Dedifferentiated amniotic fluid mesenchymal stem cell (primary cell): ENCODE measurements around the gene ANKRD28.

Experiments
- DNase-seq: peaks from one replicate; pipeline ENCODE4 v3.0.0-alpha.2; 2016; ENCODE audit errors: extremely low spot score

The ANKRD28 gene

DNA sequence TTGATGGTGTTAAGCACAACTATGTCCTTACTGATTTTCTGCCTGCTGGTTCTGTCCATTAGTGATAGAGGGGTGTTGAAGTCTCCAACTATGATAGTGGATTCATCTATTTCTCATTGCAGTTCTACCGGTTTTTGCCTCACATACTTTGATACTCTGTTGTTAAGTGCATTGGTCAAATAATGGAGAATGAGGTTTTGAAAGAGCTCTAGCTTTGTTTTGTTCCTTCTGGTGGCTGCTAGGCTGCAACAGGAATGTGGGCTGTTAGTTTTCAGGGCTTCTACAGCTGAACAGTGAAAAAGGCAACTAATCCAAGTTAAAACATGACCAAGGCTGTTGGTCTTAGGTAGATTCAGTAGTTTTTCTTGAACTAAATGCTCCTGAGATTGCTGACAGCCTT is 133.6 kb downstream of the ANKRD28 start:
- DNase-seq = no peak

DNA sequence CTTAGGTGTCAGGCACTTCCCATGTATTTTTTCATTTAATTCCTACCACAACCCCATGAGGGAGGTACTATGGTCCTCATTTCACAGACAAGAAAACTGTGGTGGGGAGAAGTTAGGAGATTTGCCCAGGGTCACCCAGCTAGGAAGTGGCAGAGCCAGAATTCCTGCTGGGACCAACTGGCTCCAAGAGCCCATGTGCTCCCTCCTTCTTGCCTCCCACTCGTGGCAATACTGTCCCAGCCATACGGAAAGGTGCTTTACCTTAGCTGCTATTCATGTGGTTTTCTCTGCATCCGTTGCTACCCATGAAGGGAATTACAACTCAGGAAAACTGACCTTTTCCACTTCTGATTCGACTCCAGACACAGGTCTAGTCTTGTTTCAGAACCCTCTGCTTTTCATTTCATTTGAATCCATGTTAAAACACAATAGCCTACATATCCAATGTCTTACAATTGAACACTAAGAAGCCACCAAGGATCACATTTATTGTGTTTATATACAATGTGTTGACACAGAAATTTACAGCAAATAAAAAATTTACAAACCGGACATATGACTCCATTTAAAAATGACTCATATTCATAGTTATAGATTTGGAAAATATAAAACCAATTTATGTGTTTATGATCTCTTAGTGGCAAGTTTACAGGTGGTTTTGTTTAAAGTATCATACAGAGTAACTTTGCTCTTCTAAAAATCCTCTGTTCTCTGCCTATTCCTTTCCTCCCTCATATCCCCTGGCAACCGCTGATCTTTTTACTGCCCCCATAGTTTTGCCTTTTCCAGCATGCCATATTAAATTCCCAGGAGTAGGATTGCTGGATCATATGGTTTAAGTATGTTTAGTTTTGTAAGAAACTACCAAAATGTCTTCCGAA is 137.5 kb downstream of the ANKRD28 start:
- no peak for DNase-seq

DNA sequence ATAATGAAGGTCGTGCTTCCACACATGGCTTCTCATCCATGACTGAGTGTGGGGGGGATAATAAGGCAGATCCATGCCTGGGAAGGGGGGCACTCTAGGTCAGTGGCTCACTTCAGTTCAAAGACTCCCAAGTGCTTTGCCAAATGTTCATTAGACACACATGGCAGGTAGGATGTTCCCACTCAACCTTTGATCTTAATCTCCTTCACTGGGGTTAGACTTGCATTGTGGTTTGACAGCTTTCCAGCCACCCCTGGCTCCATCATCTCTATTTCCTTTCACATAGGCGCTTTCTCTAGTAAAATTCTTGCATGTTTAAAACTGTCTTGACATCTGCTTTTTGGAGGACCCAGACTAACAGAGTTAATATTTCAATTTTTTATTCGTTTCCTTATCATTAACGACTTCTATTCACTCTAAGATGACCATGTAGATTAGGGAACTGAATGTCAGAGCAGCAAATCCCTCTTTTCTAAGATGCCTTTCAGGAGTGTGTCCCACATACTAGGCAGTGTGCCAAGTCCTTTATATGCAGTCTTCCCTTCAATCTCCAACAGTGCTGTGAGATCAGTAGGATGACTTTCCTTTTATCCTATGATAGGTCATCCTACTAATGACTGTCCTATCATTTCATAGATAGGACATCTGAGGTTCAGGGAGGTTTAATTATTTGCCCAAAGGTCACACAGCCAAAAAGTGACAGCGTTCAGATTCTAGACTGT is 138.4 kb downstream of the ANKRD28 start:
- DNase-seq = no peak

GRCh38 chr3:15657016-15657415 is 140.8 kb downstream of the ANKRD28 start:
- DNase-seq = no peak

GRCh38 chr3:15656342-15656741 is 141.4 kb downstream of the ANKRD28 start:
- DNase-seq = no peak

DNA sequence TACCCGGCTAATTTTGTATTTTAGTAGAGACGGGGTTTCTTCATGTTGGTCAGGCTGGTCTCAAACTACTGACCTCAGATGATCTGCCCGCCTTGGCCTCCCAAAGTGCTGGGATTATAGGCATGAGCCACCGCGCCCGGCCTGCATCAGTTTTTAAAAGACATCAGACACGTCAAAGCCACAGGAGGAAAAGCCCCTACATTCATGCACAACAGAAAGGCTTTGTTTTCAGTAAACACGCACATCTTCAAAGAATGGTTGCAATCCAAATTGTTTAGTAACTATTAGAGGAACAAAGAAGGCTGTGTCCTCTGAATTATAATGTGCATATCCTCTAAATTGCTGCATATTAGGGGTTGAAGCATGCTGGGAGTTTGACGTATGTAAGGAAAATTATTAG is 142.9 kb downstream of the ANKRD28 start:
- DNase-seq = no peak

DNA sequence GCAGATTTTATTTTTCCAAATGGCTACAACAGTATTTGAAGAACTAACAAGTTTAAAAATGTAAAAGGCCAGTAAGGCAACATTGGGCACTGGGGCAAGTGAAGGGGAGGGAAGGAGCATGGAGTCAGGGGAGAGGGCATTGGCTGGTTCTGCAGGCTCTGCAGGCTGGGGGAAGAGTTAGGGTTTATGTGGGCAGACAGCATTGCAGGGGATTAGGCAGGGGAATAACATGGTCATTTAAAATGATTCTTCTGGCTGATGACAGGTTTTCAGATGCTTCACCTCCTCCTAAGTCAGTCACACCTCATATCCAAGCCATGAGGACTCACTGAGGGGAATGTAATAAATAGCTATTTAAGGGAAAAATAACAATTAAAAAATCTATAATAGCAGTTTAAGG is 143.7 kb downstream of the ANKRD28 start:
- no peak for DNase-seq

DNA sequence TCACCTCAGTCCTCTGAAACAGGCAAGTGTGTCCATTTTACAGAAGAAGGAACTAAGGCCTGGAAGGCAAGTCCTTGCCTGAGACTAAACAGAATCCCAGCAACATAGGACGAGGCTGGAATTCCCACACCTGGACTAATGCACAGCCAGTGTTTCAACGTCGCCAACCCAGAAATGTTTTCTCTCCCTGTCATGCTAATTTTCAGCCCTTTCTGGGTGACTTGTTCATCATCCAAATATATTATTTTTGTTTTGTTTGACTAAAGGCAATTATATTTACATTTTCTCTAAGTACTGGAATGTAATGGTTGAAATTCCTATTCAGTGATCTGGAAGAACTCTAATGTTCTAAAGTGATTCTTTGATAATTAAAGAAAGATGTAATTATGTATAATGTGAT is 144.5 kb downstream of the ANKRD28 start:
- DNase-seq = no peak

GRCh38 chr3:15651396-15651795 is 146.4 kb downstream of the ANKRD28 start:
- DNase-seq = no peak

DNA sequence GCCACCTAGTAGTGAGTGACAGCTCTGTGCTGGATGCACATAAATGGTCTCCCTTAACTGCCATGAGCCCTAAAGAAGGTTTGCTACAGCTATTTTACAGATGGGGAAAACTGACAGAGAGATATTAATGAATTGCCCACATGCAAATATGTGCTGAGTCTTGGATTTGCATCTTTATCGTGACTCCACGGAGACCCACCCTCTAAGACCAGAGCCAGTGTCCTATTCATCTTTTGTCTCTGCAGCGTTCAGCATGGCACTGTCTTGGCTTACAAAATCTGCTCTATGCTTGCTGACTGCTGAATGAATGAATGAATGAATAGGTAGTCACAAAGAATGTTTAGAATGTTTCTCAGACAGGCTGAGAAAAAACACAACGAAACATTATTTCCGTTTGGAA is 147.9 kb downstream of the ANKRD28 start:
- DNase-seq = no peak

DNA sequence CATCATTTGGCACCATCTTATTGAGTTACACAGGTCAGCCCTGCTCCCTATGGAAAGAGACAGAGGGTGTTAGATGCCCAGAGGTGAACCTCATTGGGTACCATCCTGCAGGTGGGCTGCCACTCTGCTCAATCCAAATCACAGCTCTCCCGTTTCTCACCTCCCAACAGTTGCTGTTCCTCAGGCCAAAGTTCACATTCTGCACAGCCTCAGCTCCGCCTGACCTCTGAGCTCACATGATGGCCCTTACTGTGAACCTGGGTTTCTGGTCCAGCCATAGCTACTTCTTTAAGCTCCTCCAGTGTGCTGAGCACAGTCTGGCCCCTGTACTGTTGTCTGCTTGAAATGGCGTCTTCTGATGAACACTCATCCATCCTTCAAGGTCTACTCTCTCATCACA is 148.4 kb downstream of the ANKRD28 start:
- DNase-seq = no peak

- peak; percentile 74 for DNase-seq
Observed at GRCh38 chr3:15647611-15648167, 150.1 kb downstream of the ANKRD28 start.

DNA sequence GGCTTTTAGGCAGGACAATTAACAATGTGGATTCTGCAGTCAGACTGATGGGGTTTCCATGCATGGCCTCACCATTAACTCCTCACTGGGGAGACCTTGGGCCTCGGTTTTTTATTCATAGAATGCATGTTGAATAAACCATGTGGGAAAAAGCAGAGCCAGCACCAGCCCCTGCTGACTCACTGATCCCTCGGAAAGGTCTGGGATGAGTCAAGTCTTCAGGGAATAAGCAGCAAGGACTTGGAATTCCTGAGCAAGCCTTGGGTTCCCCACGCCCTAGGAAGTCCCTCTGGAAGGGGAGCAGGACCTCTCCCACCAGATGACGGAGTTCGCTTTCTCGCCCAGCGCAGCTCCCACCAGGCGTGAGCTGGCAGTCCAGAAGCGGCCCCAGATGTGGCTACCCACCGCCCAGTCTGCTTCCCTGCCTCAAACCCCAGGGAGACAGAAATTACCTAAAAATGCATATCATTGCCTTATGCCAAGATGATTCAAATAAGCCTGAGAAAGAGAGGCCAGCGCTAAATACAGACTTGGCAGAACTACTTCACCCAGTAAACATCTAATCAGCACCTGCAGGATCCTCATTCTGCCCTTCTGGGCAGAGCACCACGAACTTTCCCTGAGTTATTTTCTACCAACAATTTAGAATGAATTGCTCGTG is 150.8 kb downstream of the ANKRD28 start:
- peak; percentile 95 for DNase-seq

DNA sequence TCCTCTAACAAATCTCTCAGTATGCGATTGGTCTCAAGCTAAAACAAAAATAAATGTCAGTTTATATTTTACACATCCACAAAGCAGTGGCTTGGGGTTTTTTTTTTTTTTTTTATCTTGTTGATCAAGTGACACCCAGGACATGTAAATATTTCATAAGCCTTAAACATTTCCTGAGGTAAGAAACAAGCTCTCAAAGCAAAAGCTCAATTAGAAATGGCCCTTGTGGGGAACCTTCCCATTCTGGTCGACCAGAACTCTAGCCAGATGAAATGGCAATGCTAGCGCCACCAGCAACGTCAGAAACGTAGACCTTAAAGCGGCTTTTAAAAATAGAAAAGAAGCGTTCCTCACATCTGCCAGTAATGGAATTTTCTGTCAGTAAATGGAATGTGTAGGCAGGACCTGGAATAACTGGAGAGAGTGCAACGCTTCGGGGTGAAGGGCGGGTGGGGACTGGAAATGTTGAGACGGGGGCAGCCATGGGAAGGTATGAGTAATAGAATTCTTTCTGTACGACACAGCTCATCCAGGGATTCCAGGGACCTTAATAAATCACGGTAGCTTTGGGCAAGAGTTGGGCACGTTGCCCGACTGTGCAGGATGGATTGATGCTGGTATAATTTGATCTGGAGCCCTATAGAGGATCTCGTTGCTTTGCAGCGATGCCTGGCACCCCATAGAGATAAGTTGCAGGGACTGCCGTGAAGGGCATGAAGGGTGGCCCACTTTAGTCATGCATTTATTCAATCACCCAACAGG is 151.9 kb downstream of the ANKRD28 start:
- peak; percentile 87 for DNase-seq

DNA sequence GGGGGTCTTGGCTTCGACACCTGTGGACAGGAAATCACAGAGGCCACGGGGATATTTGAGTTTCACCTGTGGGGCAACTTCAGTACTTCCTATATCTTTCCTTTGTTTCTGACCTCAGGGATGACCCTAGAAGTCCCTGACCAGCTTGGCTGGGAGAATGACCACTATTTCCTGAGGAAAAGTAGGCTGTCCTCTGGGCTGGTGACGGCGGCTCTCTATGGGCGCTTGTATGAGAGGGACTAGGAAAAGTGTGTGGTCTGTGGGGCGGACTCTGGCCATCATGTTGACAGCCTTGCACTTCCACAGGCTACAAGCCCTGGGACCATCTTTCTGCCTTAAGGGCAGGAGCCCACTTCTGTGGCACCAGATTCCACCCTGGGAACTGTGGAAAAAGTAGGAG is 152.5 kb downstream of the ANKRD28 start:
- DNase-seq = no peak

- DNase-seq = no peak
Observed at GRCh38 chr3:15638891-15639262, 158.9 kb downstream of the ANKRD28 start.

DNA sequence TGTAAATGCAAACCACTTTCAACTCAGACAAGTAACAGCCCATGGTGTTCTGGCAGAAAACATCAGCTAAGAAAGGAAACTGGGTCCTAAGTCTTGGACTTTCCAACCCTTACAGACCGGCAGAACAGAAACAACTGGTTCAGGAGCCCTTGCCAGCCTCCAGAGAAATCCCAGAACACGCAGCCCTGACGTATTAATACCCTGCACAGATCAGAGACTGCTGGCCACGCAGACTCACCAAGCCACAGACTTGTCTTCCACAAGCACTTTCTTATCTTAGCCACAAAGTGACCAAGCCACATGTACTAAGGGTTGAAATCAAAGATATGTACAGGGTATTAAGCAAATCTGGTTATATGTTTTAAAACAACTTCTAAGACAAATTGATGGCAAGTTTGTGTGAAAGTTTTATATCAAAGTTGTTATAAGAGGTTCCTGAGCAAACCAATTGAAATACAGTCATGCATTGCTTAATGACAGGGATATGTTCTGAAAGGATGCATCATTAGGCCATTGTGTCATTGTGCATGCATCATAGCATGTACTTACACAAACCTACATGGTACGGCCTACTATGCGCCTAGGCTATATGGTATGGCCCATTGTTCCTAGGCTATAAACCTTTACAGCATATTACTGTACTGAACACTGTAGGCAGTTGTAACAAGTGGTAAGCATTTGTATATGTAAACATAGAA is 159.4 kb downstream of the ANKRD28 start:
- peak; percentile 38 for DNase-seq

GRCh38 chr3:15637131-15637951 is 160.4 kb downstream of the ANKRD28 start:
- DNase-seq = no peak

- DNase-seq = peak; percentile 89
Observed at GRCh38 chr3:15636028-15636709, 161.6 kb downstream of the ANKRD28 start.
